Activated CD4-positive, alpha-beta T cell treated with anti-CD3 and anti-CD28 coated beads for 48 hours (primary cell): ENCODE data around the gene C12orf57.

Source experiments
- DNase-seq: peaks from one replicate; pipeline ENCODE4 v3.0.0-alpha.2; 2020

Gene C12orf57

GRCh38 chr12:6919588-6919987, 24.2 kb upstream of the C12orf57 start:
- DNase-seq = no peak

GRCh38 chr12:6921539-6921938, 22.3 kb upstream of the C12orf57 start:
- no peak for DNase-seq

DNA sequence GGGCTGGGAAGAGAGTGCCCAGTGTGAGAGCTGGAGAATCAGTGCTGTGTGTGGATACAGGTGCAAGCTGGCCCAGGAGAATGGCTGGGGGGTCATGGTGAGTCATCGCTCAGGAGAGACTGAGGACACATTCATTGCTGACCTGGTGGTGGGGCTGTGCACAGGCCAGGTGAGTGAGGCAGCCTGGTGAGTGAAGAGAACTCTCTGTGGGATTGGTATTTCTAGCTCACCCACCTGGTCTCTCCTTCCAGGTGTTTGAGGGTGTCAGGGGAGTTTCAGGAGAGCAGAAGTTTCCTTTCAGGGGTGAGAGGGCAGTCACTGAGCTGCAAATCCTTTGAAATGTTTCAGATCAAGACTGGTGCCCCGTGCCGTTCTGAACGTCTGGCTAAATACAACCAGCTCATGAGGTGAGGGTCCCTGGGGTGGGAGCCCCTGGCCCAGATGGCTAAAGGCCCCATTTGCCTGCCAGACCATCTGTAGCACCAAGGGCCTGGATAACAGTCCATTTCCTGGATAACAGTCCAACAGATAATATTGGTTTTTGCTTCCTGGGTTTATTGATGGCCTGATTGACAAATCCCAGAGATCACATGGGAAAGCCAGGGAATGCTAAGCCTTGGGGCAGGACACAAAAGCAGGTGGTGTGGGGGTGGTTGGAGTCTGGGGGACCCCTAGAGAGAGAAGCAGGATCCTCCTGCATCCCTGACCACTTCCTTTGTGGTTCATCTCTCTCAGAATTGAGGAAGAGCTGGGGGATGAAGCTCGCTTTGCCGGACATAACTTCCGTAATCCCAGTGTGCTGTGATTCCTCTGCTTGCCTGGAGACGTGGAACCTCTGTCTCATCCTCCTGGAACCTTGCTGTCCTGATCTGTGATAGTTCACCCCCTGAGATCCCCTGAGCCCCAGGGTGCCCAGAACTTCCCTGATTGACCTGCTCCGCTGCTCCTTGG, 21.6 kb upstream of the C12orf57 start:
- no peak for DNase-seq

GRCh38 chr12:6923003-6923732, 20.7 kb upstream of the C12orf57 start:
- no peak for DNase-seq

DNA sequence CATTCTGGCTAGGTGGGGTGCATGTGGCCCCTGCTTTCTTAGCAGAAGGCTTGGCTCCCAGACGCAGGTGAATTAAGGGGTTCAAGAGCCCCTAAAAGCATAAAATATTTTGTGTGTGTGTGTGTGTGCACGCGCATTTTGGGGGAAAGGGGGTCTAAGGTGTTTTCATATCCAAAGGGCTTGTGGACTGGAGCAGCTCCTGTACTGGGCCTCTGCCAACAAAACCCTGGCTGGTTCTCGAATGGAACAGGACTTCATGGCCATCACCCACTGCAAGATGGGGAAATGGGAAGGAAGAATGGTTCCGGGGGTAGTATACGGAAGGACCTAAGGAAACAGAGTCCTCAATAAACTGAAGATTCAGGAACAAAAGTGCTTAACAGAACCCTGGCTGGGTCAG, 20.0 kb upstream of the C12orf57 start:
- no peak for DNase-seq

DNA sequence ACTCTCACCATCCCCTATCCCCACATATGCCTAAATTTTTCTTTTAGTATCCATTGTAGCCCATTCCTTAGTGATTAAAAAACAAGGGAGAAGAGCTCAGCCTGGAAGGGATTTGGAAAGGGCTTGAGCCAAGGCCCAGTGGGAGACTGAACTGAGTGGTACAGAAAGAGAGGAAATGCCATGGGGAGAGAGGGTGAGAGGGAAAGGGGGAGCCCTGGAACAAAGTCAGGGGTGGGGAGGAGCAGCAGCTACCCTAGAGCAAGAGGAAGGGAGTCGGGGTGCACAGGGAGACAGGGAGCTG, 18.6 kb upstream of the C12orf57 start:
- no peak for DNase-seq

GRCh38 chr12:6925540-6926279, 18.1 kb upstream of the C12orf57 start:
- DNase-seq = no peak

DNA sequence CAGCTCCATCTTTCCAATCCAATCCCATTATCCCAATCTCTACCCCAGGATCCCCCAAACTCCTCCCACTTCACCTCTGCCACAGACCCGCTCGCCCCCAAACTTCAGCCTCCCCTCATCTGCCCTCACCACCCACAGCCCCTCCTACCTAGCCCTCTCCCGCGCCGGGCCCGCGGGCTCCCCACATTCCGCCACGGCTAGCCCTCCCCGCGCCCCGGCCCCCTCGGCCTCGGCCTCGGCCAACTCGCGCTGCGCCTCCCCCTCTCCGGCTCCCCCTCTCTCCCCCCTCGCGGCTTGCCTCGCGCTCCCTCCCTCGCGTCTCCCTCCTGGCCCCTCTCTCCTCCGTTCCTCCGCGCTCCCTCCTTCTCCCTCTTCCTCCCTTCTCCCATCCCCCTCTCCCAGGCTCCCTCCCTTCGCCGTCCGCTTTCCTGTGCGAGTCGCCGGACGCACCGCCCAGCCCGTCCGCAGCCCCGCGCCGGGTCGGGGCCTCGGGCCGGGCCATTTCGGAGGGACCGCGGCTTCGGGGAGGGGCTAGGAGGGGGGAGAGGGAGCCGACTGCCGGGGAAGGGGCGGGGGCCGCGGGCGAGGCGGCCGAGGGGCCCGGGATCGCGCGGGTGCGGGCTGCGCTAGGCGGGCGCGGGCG, 16.3 kb upstream of the C12orf57 start, which contains the start of gene ATN1:
TSS of gene ATN1 (plus strand) at position 581 of the 643 bp plus-strand sequence. CDS start 6,043 bp downstream, outside the sequence.
- peak; percentile 56 for DNase-seq

- no peak for DNase-seq
Observed at GRCh38 chr12:6928022-6928702, 15.7 kb upstream of the C12orf57 start.

DNA sequence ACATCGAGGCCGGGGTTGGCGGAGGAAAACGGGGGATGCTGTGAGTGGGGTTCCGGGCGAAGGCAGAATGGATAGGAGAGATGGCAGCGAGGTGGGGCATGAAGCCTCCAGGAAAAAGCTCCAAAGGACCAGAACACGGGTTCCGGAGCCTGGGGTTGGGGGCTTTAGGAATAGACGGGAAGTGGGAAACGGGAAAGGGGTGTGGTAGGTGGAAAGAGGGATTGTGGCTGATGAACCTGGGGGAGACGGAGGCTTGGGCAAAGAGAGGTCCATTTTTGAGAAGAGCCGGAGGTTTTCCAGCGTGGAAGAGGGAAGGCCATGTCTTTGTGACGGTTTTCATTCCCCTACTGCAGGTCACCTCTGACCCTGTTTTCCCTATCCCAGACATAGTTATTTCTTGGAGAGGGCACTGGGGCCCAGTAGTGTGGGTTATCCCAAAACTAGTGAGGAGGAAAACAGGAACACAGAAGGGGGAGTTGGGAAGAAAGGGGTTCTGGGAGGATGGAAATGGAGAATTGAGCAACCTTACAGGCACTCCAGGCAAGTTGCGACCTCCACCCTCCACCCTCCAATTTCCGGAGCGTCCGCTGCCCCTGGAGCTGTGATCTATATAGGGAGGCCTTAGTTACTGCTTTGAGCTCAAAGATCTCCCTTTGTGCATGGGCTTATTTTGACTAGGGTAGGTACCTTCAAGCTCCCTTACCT, 15.0 kb upstream of the C12orf57 start:
- no peak for DNase-seq

DNA sequence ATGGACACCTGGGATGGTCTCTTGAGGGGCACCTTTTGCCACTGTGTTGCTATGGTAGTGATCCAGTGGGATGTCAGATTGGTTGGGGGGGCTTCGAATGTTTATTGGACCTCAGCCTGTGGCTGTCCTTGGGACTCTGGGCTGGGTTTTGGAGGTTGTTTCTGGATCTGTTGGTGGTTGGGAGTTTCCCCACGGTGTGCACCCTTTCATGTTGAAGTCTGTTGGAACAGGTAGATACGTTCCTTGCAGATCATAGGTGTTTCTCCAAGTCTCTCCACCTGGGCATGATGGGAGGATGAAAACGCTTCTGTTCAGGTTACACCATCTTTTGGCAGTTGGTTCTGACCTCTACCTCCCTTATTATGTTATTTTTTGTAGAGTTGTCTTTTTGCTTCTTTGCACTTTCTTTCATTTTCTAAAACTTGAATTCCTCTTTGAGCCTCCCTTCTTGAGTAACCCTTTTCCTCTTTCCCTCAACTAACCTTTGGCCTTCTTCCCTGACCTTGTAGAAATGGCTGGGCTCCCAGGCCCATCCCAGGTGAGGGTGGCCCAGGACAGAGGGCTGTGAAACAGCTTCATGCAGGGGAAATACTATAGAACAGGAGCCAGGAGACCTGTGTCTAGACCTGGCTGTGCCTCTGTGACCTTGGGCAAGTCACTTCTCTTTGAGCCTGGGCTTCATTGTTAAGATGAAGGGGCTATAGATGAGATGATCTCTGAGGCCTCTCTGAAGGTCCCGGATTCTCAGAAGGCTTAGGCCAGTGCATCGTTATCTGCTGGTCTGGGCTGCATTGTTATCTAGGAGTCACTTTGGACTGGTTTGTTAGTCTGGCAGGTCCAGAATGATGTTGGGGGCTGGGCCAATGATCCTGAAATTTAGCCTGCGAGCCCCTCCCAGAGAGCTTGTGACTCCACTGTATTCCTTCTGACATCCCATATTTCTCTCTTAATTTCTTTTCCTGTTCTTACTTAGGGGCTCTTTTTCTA, 14.1 kb upstream of the C12orf57 start:
- no peak for DNase-seq

- DNase-seq = no peak
Observed at GRCh38 chr12:6932766-6933165, 11.1 kb upstream of the C12orf57 start.

DNA sequence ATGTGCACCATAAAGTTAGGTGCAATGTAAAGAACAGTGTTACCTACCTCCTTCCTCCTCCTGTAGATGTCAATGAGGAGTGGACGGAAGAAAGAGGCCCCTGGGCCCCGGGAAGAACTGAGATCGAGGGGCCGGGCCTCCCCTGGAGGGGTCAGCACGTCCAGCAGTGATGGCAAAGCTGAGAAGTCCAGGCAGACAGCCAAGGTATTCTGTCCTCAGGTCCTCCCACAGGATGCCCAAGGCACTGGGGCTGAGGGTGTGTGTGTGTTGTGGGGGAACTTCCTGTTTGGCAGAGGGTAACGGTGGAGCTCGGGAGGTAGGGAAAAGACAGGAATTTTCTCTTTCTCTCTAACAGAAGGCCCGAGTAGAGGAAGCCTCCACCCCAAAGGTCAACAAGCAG, 9.7 kb upstream of the C12orf57 start:
- DNase-seq = no peak

DNA sequence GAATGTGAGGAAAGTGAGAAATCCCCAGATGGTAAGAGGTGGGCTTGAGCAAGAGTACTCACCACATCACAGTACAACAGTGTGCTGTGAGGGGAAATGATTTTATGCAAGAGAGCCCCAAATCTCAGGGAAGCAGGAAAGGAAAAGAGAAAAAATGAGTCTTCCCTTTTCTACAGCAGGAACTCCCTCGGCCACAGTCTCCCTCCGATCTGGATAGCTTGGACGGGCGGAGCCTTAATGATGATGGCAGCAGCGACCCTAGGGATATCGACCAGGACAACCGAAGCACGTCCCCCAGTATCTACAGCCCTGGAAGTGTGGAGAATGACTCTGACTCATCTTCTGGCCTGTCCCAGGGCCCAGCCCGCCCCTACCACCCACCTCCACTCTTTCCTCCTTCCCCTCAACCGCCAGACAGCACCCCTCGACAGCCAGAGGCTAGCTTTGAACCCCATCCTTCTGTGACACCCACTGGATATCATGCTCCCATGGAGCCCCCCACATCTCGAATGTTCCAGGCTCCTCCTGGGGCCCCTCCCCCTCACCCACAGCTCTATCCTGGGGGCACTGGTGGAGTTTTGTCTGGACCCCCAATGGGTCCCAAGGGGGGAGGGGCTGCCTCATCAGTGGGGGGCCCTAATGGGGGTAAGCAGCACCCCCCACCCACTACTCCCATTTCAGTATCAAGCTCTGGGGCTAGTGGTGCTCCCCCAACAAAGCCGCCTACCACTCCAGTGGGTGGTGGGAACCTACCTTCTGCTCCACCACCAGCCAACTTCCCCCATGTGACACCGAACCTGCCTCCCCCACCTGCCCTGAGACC, 8.2 kb upstream of the C12orf57 start:
- DNase-seq = no peak

GRCh38 chr12:6936194-6936635, 7.6 kb upstream of the C12orf57 start:
- DNase-seq = no peak

DNA sequence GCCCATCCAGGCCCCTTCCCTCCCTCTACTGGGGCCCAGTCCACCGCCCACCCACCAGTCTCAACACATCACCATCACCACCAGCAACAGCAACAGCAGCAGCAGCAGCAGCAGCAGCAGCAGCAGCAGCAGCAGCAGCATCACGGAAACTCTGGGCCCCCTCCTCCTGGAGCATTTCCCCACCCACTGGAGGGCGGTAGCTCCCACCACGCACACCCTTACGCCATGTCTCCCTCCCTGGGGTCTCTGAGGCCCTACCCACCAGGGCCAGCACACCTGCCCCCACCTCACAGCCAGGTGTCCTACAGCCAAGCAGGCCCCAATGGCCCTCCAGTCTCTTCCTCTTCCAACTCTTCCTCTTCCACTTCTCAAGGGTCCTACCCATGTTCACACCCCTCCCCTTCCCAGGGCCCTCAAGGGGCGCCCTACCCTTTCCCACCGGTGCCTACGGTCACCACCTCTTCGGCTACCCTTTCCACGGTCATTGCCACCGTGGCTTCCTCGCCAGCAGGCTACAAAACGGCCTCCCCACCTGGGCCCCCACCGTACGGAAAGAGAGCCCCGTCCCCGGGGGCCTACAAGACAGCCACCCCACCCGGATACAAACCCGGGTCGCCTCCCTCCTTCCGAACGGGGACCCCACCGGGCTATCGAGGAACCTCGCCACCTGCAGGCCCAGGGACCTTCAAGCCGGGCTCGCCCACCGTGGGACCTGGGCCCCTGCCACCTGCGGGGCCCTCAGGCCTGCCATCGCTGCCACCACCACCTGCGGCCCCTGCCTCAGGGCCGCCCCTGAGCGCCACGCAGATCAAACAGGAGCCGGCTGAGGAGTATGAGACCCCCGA, 7.0 kb upstream of the C12orf57 start:
- DNase-seq = peak; percentile 76

GRCh38 chr12:6937481-6938352, 6.1 kb upstream of the C12orf57 start:
- DNase-seq = peak; percentile 95
